GM12891 (cell line): Measurements from ENCODE around the gene ASB7.

Experiments used
- POLR2AphosphoS5 ChIP-seq: IDR thresholded peaks from 2 replicates; pipeline ENCODE4 v1.6.1; 2011; ENCODE audit warnings: low read depth, low read length, control low read depth
- POU2F2 ChIP-seq: IDR thresholded peaks from 2 replicates; pipeline ENCODE4 v1.6.1; 2011; ENCODE audit warnings: low read depth, mild to moderate bottlenecking, control low read depth, low read length, moderate library complexity
- SPI1 ChIP-seq: IDR thresholded peaks from 2 replicates; pipeline ENCODE4 v1.6.1; 2011; ENCODE audit warnings: low read depth, low read length, control low read depth
- TAF1 ChIP-seq: IDR thresholded peaks from 2 replicates; pipeline ENCODE4 v1.6.1; 2011; ENCODE audit warnings: low read depth, low read length, control low read depth

DNA sequence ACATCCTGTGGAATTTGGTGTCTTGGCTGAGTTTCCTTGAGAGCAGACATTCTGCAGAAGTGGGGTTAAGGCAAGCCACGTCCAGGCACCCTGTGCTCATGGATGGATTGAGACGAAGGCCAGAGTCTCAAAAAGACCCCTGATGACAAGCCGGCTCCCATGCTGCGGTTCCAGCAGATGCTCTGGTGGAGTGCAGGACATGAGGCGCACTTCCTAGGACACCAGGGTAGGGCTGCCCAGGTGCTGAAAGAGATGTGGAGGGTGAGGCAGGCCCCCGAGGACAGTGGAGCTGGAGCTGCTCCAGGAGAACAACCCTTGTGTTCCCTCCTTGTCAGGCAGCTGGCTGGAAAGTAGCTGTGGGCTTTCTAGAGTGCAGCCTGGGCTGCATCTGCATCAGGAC is 81.0 kb downstream of the ASB7 start:
- no peak for TF ChIP-seq POLR2AphosphoS5
- TF ChIP-seq TAF1: no peak
- no peak for TF ChIP-seq POU2F2
- no peak for TF ChIP-seq SPI1
